COR-L47 (cell line): ENCODE data around the gene ANKRD36C.
"Not testable (repeated sequence)": the region's sequence is repeated elsewhere in the genome, so short reads cannot be mapped to it uniquely, and the experiment has no call there.

Experiments
- DNase-seq: peaks from one replicate; lab custom pipeline; 2025; lab: John Stamatoyannopoulos, UW

ANKRD36C gene

DNA sequence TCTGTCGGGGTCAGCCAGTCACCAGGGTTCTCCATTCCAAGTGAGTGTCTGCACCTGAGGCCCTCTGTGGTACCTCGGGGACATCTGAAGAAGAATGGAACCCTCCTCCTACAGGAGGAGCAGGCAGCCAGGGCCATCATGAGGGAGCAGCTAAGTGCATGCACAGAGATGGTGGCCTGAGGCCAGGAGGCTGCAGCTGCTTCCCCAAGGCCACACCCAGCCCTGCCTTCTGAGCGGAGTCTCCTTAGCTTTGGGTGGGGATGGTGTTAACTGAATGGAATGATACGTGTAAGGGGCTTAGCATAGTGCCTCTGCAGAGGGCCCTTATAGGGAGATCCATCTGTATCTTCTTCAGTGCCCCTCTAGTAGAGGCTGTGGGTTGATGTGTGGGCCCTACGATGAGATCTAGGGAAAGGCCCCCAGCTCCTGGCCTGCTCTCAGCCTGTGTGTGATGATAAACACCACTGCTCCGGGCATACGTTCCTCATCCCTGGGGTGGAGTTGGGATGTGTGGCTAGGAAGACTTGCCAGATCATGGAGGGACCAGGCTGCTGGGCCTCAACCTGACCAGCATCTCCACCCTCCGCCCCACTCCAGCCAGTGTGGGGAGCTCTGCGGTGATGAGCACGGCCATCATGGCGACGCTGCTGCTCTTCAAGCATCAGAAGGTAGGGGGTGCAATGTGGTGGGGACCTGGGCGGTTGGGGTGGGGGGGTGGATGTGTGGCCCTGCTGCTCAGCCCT is 192.3 kb downstream of the ANKRD36C start:
- not testable (repeated sequence) for DNase-seq

DNA sequence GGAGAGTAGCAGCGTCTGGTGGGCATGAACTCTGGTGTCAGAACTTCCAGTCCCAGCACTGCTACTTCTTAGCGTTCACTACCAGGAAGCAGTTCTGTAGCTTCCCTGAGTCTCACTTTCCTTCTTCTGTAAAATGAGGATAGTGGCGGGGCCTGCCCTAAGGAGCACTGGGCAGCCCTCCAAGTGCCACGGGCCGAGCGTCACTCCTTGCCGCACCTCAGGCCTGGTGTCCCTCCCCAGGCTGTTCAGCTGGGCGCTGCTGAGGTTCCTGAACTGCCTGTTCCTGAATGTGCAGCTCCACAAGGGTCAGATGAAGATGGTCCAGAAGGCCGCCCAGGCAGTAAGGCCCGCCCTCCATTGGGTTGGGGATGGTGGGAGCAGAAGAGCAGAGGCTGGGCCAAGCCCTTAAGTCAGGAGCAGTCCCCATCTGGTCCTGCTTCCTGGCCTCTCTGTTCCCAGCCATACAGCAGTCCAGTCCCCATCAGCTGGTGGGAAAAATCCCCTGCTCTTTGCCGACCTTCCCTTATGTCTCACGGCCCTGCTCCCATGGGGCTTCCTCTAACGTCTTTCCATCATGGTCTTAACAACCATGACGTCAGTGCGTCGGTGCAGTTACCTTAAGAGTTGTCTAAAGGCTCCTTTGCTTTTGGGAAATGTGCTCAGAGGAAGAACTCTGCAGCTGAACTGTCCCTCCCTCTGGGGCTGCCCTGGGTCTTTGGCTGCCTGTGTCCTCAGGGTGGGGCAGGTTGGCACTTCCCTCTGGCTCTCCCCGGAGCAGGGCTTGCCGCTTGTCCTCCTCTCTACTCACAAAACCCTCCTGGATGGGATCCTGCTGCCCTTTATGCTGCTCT is 195.2 kb downstream of the ANKRD36C start:
- not testable (repeated sequence) for DNase-seq

DNA sequence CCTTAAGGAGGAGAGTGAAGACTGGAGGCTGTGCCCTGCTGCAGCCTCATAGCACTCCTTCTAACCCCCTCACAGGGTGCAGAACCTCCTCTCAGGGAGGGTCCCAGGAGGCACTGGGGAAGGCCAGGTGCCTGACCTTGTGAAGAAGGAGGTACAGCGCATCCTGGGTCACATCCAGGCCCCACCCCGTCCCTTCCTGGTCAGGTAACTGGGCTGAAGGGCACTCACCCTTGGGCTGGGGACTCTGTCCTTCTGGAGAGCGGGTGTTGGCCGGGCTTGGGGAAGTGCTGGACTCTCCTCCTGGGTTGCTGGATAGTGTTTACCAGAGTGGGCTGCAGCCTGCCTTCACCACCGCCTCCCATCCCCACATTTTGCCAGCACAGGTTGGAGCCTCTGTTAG is 197.7 kb downstream of the ANKRD36C start:
- not testable (repeated sequence) for DNase-seq

DNA sequence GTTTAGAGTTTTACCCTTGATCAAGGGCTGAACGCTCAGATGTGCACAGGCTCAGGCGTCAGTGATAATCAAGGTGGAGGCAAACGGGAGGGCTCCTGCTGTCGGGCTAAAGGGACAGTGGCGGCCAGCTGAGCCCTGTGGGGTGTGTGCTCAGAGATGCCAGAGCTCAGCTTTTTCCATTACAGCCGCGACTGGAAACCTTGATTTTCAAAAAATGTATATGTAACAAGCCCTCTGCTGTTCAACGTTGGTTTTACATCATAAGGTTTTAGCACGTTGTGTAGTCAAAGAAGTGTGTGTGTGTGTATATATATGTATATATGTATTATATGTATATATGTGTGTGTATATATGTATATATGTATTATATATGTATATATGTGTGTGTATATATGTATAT is 201.4 kb downstream of the ANKRD36C start:
- DNase-seq = not testable (repeated sequence)

DNA sequence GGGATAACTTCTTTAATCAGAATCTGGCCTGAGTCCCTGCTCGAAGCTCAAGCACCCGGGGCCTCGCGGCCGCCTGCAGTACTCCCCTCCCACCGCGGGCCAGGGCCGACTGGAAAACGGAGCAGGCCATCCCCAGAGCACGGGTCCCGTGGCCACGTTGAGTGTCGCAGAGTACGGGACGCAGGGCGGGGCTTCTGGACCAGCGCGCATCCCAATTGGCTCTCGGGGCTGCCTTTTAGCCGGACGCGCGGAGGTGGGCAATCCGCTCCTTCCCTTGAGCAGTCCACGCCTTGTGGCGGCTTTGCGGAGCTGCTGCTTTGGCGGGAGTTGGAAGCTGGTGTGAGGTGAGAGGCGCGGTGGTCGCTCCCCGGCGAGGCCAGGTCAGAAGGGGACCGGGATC is 202.2 kb downstream of the ANKRD36C start:
- DNase-seq = not testable (repeated sequence)

DNA sequence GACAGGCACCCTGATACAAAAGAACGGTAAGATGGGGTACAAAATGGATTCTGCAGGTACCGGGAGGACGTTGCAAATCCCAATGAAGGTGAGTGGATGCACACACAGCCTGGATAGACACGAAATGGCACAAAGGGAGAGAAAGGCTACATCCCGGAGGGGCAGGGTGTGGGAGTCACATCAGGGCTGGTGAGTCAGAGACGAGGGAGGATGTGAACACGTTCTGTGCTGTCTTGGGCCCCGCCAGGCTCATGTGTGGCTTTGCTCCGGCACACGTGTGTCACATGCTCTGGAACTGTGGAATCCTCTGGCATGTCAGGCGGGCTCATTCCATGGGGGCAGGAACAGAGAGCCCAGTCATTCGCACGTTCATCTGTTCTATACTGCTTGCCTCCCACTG is 203.0 kb downstream of the ANKRD36C start:
- DNase-seq = not testable (repeated sequence)
